ENCODE results near the gene ATN1.

The ATN1 gene

GRCh38 chr12:6979021-6979420, 51.3 kb downstream of the ATN1 start:
- DNase-seq = no peak

GRCh38 chr12:6979453-6979852, 51.7 kb downstream of the ATN1 start:
- DNase-seq = no peak

- no peak for DNase-seq
Observed at GRCh38 chr12:6980075-6980474, 52.3 kb downstream of the ATN1 start.

DNA sequence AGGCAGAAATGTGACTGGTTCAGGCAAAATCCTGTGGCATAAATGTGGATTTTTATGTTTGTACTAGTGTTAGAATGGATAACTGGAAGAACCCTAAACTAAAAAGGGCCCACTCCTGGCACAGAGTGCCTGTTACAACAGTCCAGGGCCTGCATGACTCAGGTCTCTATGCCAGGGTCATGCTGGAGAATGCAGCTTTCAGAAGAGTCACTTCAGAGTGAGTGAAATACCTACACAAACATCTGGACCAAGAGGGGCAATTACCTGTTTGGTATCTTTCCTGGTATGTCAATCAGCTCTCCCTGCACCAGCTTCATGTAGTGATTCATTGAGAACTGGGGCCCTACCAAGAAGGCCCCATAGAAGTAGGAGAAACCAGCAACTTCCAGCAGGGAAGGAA, 53.0 kb downstream of the ATN1 start:
- no peak for DNase-seq

DNA sequence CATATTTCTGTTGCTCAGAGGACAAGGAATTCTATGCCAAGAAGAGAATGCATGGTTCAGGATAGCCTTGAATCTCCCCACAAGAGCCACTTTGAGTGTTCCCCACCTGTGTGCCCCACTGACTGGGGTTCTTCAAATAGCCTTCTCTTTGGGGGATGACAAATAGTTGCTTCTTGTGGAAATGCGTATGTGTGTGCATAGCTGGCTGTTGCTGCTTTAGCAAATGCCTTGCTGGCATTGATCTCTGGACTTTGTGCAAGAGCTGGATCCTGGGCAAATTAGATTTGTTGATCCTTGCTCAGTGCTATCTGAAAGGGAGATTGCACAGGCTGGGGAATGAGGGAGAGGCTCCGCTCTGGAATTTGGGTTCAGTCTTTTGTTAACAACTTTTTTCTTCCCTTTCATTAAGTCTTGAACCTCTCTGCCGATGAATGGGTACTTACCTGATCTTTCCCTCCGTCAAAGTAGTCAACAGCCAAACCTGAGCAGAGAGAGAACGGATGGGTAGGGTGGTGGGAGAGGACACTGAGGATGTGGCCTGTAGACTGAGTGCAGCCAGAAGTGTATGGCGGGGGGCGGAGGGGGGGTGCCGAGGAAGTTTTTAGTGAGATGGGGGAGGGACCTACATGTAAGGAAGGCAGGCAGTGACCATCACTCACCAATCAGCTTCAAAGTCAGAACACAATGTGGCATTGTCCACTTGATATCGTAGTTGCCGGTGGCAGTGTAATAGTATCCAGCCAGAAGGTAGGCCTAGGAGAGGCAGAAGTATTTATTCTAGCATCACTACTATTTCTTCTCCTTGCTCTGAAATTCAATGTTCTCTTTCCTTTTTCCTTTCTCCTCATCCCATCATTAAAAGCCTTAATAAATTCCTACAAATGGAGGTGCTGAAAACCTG, 53.6 kb downstream of the ATN1 start:
- DNase-seq = no peak

- no peak for DNase-seq
Observed at GRCh38 chr12:6982532-6982931, 54.8 kb downstream of the ATN1 start.

- DNase-seq = no peak
Observed at GRCh38 chr12:6987956-6988553, 60.3 kb downstream of the ATN1 start.

Measured in NK-92 treated with Interleukin-12 subunit alpha and Interleukin-12 subunit beta, amount 100 ng/mL, for 24 hours (cell line).